Stimulated activated CD8-positive, alpha-beta memory T cell treated with anti-CD3 and anti-CD28 coated beads, Interleukin-7, amount 100 ng/mL, for 48 hours (primary cell): Measurements from ENCODE around the gene XRCC4.

Experiments used
- DNase-seq, 2 donors: peaks; one replicate each; pipeline ENCODE4 v3.0.0-alpha.2; 2020; ENCODE audit warnings: low read depth in 1 of 2; ENCODE audit errors: extremely low read depth in 1 of 2

XRCC4 gene

GRCh38 chr5:83374547-83374946, 297.2 kb downstream of the XRCC4 start:
- no peak for DNase-seq

DNA sequence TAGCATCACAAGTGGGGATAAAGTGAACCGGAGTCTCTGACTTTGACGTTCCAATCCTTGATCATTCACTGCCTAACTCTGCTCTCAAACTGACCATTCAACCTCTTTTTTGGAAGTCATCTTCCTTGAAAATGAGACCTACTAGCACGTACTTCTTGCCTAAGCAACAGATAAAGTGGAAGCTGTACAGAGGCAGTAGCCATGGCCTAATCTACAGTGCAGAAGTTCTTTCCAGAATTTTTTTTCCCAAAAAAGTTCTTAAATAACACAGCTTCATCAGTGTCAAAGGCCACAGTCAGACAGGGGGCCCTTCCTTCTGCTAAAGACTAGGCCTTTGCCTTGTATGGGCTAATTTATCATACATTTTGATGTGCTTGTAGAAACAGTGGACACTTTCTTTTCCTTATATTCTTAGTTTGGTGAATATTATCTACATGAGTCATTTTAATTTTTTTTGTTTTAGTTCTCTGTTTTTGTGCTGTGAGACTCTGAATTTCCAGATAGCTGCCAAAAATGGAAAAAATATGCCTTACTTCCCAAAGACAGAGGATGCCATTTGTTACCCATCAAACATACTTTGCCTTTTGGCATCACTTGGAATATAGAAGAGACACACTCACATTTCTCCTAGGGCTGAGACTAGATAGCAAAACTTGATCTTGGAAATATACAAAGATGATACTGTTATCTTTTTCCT, 297.9 kb downstream of the XRCC4 start:
- DNase-seq, result no peak

- no peak for DNase-seq
These were observed 299.1 kb downstream of the XRCC4 start for GRCh38 chr5:83376461-83376860.

DNA sequence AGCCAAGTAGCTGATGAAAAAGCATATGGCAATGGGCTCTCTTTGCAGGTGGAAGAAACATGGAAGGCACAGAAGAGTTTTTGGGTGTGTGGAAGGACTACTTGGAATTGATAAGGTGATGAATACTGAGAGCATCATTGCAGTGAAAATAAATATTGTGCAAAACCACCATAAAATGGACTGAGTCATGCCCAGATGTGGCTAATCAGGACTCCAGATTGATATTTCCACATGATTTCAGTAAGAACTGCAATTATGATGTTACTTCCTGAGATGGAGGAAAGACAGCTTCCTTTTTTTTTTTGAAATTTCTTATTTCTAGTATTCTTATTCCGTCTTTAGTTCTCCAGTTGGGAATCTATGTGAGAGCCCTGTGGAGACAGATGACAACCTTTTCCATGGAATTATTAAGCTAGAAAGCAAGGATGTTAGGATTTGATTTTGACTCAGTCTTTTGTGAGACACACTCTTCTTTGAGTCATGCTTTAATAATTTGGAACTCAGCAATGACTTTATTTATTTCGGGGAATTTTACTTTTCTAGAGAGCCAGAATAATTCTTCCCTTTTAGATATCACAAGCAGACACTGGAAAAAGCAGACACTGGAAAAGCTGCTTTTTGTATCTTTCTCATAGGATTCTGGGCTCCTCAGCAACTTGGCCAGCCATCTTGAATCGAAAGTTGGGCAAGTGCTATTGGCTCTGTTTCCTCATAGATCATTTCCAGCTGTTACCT, 300.0 kb downstream of the XRCC4 start:
- no peak for DNase-seq

- no peak for DNase-seq
These were observed 301.4 kb downstream of the XRCC4 start for GRCh38 chr5:83378624-83379289.

- DNase-seq, result no peak
These were observed 308.5 kb downstream of the XRCC4 start for GRCh38 chr5:83385812-83386211.

DNA sequence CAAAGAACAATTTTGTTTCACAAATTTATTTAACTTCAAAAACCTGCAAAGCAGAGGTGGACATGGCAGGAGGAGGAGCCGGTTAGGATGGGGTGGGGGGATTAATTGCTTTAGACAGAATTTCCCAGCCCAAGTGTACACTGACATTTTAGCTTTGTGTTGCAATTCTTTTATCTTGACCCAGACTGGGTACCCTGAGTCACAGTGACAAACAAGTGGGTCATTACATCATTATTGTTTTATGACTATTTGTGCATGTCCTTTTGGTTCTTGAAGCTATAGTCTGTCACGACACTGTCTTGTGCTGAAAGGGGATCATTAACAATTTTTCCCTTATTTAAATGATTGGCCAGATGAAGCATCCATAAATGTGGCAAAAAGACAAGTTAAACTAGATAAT, 309.7 kb downstream of the XRCC4 start:
- no peak for DNase-seq

GRCh38 chr5:83388608-83389007, 311.3 kb downstream of the XRCC4 start:
- DNase-seq, result no peak

DNA sequence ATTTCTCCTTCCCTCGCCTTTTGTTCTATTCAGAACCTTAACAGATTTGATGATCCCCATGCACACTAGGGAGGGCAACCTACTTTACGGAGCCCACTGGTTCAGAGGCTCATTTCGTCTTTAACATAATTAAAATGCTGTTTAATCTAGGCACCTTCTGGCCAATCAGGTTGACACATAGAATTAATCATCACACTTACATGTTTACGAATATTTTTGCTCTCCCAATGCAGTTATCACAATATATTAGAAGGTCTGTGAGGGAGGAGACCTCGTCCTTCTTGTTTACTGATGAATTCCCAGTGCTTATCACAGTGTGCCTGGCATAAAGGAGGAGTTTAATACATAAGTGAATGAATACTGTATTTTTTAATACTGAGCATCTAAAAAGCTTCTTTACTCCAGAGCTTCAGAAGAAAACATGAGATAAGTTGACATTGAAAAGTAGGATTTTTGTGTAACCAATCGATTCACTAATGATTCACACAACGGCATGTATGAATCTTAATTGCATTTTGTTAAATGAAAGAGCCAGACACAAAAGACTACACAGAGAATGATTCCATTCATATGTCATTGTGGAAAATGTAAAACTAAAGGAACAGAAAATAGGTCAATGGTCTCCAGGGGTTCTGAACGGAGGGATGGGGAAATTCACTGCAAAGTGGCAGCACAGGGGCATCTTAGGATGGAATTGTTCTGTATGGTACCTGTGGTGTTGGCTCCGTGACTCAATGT, 315.6 kb downstream of the XRCC4 start:
- DNase-seq, result no peak

DNA sequence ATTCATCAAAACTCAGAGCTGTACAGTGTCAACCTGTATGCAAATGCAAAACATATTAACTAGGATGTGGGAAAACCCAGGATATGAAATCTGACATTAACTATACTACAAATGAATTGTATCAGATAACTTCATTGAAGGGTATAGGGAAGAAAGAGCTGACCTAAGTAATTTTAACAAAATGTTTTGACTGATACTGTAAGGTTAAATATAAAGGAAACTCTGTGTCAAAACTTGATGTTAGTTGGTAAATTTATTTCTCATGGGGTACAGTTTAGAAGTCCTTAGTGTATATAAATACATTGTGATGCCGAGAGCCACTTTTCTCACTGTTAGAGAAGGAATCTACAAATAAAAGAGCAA, 316.1 kb downstream of the XRCC4 start:
- no peak for DNase-seq

DNA sequence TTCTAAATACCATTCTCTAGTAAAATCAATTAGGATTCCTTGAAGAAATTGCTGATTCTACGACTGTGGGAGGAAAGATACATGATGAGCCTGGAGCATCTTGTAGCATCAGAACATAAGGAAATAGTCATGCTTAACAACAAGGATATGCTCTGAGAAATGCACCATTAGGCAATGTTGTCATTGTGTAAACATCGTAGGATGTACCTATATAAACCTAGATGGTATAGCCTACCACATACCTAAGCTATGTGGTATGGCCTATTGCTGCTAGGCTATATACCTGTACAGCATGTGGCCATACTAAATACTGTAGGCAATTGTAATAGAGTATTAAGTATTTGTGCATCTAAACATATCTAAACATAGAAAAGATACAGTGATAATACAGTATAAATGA, 316.8 kb downstream of the XRCC4 start:
- no peak for DNase-seq

- no peak for DNase-seq
These were observed 319.3 kb downstream of the XRCC4 start for GRCh38 chr5:83396662-83397061.

DNA sequence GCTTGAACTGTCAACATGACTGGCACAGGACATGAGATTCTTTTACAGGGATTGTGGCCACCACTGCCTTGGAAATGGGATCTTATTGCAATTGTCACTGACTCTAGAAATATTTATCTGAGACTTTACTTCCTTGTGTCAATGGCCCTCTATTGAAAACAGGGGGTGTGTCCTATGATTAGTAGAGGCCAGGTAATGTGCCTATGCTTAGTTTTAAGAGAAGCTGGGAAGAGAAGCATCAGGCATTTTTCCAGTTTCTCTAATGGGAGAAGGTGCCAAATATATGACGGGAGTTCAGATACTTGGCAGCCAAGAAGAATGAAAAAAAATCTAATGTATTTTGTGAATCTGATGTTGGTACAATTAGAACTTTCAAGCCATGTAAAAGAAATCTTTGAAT, 320.3 kb downstream of the XRCC4 start:
- no peak for DNase-seq

GRCh38 chr5:83400241-83400640, 322.9 kb downstream of the XRCC4 start:
- no peak for DNase-seq

- DNase-seq, result no peak
These were observed 323.4 kb downstream of the XRCC4 start for GRCh38 chr5:83400701-83401100.

- DNase-seq, result no peak
These were observed 323.9 kb downstream of the XRCC4 start for GRCh38 chr5:83401122-83401731.

- DNase-seq, result no peak
These were observed 324.4 kb downstream of the XRCC4 start for GRCh38 chr5:83401775-83402174.
